RWPE2 (cell line): Measurements from ENCODE around the gene HM13.

Source experiments
- ATAC-seq: fragments of 200-7000 bp; cut with Tn5 transposase; 3 replicates; pipeline ENCODE4 v1.9.1; 2021; ENCODE audit warnings: low read depth
- DNase-seq: peaks from one replicate; pipeline ENCODE4 v3.0.0-alpha.2; 2020; ENCODE audit warnings: low spot score
- H3K27ac ChIP-seq: fragments of 450-650 bp; 2 replicates; pipeline ENCODE4 v1.5.1; 2017; ENCODE audit warnings: mild to moderate bottlenecking; ENCODE audit not compliant: poor library complexity, severe bottlenecking
- H3K27me3 ChIP-seq: fragments of 250-450 bp; sonication (Bioruptor Pico); 2 replicates; pipeline ENCODE4 v1.5.1; 2021; ENCODE audit warnings: mild to moderate bottlenecking, moderate library complexity; ENCODE audit not compliant: insufficient read depth, poor library complexity, severe bottlenecking
- H3K36me3 ChIP-seq: fragments of 250-450 bp; sonication (Bioruptor Pico); 2 replicates; pipeline ENCODE4 v1.5.1; 2020; ENCODE audit warnings: low read depth, mild to moderate bottlenecking, moderate library complexity
- H3K4me1 ChIP-seq: fragments of 250-450 bp; sonication (Bioruptor Pico); 2 replicates; pipeline ENCODE4 v1.5.1; 2021; ENCODE audit warnings: mild to moderate bottlenecking, moderate library complexity; ENCODE audit not compliant: insufficient read depth, poor library complexity, severe bottlenecking
- H3K4me3 ChIP-seq: fragments of 250-450 bp; sonication (Bioruptor Pico); 2 replicates; pipeline ENCODE4 v1.5.1; 2021; ENCODE audit warnings: mild to moderate bottlenecking, moderate library complexity; ENCODE audit not compliant: severe bottlenecking
- H3K9me3 ChIP-seq: fragments of 250-450 bp; sonication (Bioruptor Pico); 2 replicates; pipeline ENCODE4 v1.5.1; 2021; ENCODE audit warnings: mild to moderate bottlenecking, moderate library complexity; ENCODE audit not compliant: severe bottlenecking
- TF ChIP-seq, protein P1 (sequence below): fragments of 450-650 bp; IDR thresholded peaks from one replicate; pipeline ENCODE4 v1.5.1; 2017; ENCODE audit warnings: mild to moderate bottlenecking, moderate library complexity; ENCODE audit not compliant: poor library complexity, severe bottlenecking

Gene HM13

DNA sequence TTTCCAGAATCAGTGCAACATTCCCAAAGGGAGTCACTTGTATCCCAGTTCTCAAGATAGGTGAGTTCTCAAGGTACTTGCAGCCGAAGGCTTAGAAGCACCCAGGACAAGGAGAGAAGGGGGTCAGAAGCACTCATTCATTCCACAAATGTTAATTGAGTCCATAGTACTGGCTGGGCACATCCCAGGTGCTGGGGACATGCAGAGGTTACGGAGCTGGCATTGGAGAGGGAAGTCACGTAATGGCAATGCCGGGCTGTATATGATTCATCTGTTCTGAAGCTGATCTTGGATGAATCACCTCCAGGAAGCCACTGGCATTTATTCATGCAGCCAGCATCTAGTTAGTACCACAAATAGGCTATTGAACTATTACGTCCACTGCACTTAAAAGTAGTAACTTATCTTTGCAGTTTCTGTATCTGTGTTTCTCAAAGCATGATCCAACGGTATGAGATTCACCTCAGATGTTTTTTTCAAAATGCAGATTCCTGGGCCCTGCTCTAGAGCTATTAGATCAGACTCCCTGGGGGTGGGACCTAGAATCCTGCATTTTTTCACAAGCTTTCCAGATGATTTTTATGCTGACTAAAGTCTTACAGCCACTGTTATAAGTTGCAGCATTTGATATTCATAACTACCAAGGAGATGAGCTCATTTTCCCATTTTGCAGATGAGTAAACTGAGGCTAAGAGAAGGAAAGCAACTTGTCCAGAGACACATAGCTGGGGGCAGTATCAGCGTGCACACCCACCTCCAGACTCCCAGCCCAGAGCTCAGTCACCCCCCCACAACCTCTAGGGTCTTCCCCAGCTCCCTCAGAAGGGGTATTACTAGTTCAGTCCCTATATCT, 46.7 kb downstream of the HM13 start:
- no peak overlapping the region for H3K4me3 ChIP-seq
- no peaks in the 10 kb centered on the region for H3K27me3 ChIP-seq
- H3K27ac ChIP-seq, result peak overlapping the region; percentile 97
- H3K4me1 ChIP-seq, result peaks cover 44% of the 10 kb centered on the region
- peaks cover 76% of the 10 kb centered on the region for H3K36me3 ChIP-seq
- TF ChIP-seq, protein P1, sequence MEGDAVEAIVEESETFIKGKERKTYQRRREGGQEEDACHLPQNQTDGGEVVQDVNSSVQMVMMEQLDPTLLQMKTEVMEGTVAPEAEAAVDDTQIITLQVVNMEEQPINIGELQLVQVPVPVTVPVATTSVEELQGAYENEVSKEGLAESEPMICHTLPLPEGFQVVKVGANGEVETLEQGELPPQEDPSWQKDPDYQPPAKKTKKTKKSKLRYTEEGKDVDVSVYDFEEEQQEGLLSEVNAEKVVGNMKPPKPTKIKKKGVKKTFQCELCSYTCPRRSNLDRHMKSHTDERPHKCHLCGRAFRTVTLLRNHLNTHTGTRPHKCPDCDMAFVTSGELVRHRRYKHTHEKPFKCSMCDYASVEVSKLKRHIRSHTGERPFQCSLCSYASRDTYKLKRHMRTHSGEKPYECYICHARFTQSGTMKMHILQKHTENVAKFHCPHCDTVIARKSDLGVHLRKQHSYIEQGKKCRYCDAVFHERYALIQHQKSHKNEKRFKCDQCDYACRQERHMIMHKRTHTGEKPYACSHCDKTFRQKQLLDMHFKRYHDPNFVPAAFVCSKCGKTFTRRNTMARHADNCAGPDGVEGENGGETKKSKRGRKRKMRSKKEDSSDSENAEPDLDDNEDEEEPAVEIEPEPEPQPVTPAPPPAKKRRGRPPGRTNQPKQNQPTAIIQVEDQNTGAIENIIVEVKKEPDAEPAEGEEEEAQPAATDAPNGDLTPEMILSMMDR, result no peak
- ATAC-seq (peak; percentile 68), DNase-seq (peak; percentile 96)
- no peaks in the 10 kb centered on the region for H3K9me3 ChIP-seq

- H3K36me3 ChIP-seq, result peaks cover 75% of the 10 kb centered on the region
- H3K4me1 ChIP-seq, result peaks cover 57% of the 10 kb centered on the region
- TF ChIP-seq, protein P1, result no peak
Measured at GRCh38 chr20:31562241-31562640, 48.0 kb downstream of the HM13 start.

GRCh38 chr20:31564284-31564683, 50.0 kb downstream of the HM13 start:
- DNase-seq, result no peak
- Histone ChIP-seq H3K4me1 (peaks cover 64% of the 10 kb centered on the region), H3K9me3 (no peaks in the 10 kb centered on the region), H3K27ac (peak overlapping the region; percentile 97), H3K27me3 (no peaks in the 10 kb centered on the region), H3K4me3 (no peak overlapping the region), H3K36me3 (peaks cover 74% of the 10 kb centered on the region)
- TF ChIP-seq, protein P1, result no peak
- ATAC-seq, result no peak

More at GRCh38 chr20:31562241-31562640, 48.0 kb downstream of the HM13 start:
- no peaks in the 10 kb centered on the region for H3K9me3 ChIP-seq
- DNase-seq, result peak; percentile 87
- peak overlapping the region; percentile 97 for H3K27ac ChIP-seq
- no peak overlapping the region for H3K4me3 ChIP-seq
- H3K27me3 ChIP-seq, result no peaks in the 10 kb centered on the region
- peak; percentile 8 for ATAC-seq

DNA sequence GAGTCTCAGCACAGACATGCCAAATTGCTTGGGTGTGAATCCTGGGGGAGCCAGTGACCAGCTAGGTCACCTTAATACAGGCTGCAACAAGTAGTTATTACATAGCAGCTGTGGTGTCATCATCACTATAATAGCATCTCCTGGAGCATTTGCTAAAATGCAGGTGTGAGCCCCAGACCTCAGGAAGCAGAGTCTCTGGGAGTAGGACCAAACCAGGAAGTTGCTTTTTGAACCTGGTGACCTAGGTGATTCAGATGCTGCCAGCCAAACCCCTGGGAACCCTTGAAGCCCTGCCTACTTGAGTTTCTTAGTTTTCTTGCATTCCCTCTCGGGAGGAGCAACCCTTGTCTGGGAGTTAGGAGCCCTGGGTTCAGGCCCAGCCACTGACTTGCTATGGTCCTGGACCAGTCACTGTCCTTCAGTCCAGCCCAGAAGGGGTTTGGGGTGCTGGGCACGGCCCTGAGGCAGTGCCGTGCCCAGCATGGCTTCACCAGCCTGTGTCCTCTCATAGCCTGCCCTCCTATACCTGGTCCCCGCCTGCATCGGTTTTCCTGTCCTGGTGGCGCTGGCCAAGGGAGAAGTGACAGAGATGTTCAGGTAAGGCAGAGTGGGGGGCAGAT, 51.6 kb downstream of the HM13 start:
- TF ChIP-seq, protein P1, result peak; percentile 1
- no peaks in the 10 kb centered on the region for H3K27me3 ChIP-seq
- no peaks in the 10 kb centered on the region for H3K9me3 ChIP-seq
- peak overlapping the region; percentile 97 for H3K27ac ChIP-seq
- peak overlapping the region; percentile 5 for H3K4me3 ChIP-seq
- DNase-seq (peak; percentile 98), ATAC-seq (peak; percentile 59)
- peaks cover 76% of the 10 kb centered on the region for H3K36me3 ChIP-seq
- peaks cover 49% of the 10 kb centered on the region for H3K4me1 ChIP-seq
